NK-92 (cell line): Measurements from ENCODE around the gene GOSR2.
"Not testable (repeated sequence)": the region's sequence is repeated elsewhere in the genome, so short reads cannot be mapped to it uniquely, and the experiment has no call there.

Source experiments
- DNase-seq: peaks from one replicate; lab custom pipeline; 2025; ENCODE audit not compliant: unreplicated experiment; lab: John Stamatoyannopoulos, UW

GOSR2 gene

DNA sequence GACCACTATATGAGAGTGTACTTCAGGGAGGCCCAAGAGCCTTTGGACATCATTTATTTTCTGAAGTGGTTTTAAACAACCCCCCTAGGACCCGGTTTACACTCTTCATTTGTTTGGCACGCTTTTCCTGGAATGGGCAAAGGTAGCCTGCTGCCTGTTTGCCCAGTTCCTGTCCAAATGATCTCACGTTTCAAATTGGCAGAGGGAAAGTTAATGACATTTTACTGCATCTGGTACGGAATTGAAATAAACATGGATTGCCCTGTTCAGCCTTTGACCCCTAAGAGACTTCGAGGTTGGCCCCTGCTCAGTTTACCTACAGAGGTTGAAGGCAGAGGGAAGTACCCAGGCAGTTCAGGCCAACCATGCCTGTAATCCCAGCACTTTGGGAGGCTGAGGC lies 61.9 kb downstream of the GOSR2 start:
- DNase-seq = no peak

DNA sequence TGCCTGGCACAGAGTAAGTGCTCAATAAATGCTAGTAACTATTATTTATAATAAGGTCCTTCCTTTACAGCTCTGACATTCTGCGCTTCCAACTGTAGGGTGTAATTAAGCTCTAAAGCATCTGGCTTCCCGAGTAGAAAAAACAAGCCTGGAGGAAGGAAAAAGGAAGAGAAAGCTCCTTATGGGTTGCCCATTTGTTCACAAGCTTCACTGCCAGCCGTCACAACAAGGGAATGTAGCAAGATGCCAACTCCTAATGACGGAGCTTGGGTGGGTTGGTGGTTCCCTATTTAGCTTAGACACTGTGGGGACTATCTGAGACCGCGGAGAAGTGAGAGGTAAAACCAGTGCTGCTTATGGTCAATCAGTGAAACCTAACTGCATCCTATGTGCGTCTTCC lies 63.4 kb downstream of the GOSR2 start:
- DNase-seq = no peak

DNA sequence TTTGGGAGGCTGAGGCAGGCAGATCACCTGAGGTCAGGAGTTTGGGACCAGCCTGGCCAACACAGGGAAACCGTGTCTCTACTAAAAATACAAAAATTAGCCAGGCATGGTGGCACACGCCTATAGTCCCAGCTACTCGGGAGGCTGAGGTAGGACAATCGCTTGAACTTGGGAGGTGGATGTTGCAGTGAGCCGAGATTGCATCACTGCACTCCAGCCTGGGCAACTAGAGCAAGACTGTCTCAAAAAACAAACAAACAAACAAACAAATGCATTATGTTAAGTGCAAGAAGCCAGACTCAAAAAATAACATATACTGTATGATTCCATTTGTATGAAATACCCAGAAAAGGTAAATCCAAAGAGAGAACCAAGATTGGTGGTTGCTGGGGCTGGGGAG lies 65.0 kb downstream of the GOSR2 start:
- DNase-seq = not testable (repeated sequence)

DNA sequence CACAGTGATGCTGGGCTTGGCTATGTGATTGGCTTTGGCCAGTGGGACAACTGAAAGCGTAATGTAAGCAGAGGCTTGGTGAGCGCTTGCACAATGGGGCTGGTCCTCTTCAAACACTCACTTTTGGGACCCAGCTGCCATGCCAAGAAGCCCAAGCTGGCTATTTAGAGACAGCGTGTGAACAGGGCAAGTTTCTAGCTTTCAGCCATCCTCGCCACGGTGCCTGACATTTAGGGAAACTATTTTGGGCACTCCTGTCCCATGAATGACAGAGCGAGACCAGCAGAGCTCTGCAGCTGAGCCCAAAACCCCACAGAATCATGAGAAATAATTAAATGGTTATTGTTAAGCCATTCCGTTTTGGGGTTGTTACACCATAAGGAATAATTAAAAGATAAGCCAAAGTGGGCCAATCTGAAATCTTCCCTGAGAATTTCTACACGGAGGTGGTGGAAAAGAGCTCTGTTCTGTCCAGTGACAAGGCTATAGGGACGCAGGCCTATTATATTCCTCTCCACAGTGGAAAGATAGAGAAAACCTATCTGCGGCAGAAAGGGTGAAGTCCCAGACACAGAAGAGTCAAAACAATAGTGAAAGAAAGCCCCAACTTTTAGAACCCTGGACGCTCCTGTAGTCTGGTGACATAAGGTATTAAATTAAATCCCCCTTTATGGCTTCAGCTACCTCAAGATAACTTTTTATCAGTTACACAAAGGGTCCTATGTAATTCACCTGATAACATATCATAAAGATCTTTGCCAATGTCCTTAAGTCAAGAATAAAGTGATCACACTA lies 66.9 kb downstream of the GOSR2 start:
- DNase-seq = no peak

DNA sequence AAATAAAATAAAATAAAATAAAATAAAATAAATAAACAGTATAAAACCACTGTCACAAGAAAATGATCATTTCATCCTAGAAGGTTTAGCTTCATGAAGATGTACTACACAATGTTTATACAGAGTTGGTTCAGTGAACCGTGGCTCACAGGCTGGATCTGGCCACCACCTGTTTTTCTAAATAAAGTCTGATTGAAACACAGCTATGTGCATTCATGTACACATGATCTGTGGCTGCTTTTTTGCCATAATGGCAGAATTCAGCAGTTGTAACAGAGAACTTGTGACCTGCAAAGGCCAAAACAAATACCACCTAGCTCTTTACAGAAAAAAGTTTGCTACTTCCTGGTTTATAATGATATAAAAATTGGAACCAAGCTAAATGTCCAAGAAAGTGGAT lies 68.7 kb downstream of the GOSR2 start:
- DNase-seq = no peak
